Measurements from ENCODE around the gene ATP11A. TPM values are rescaled to one million over a fixed set of nuclear protein-coding genes. Genes with fewer than 3 reads are reported as not detected.

ATP11A gene
- total RNA-seq, 1 experiment from 2014 or later = 65.3 TPM

GRCh38 chr13:112889351-112890290 lies 199.8 kb downstream of the ATP11A start:
- Histone ChIP-seq H3K27ac (ENCODE audit: insufficient read length, low read depth, low read length) (no peak overlapping the region), H2AFZ (ENCODE audit: low read length) (no peak overlapping the region), H3K4me2 (ENCODE audit: insufficient read depth, insufficient read length, low read length) (no peak overlapping the region), H3K23me2 (ENCODE audit: insufficient read length, low read depth, low read length, poor library complexity, severe bottlenecking) (peaks cover 2% of the 10 kb centered on the region), H3K4ac (ENCODE audit: low read depth, low read length) (no peak overlapping the region), H2AK5ac (ENCODE audit: insufficient read length, low read length) (no peak overlapping the region), H4K8ac (replicated peaks; ENCODE audit: insufficient read length, low read depth, low read length) (no peak overlapping the region), H2BK15ac (ENCODE audit: low read depth, low read length) (no peak overlapping the region), H3K56ac (ENCODE audit: insufficient read length, low read depth, low read length) (no peak overlapping the region), H3K23ac (ENCODE audit: insufficient read length, low read depth, low read length) (no peak overlapping the region), H3K18ac (ENCODE audit: insufficient read length, low read depth, low read length) (no peak overlapping the region), H3K9me3 (ENCODE audit: control insufficient read depth, low read depth, low read length) (no peaks in the 10 kb centered on the region), H2BK12ac (ENCODE audit: insufficient read length, low read depth, low read length) (no peak overlapping the region), H2BK120ac (ENCODE audit: low read depth, low read length, poor library complexity, severe bottlenecking) (no peak overlapping the region), H3K9ac (ENCODE audit: extremely low read depth, insufficient read length, low read length) (no peak overlapping the region), H4K20me1 (ENCODE audit: control insufficient read depth, insufficient read depth, insufficient read length) (no peaks in the 10 kb centered on the region), H4K5ac (ENCODE audit: insufficient read length, low read depth, low read length) (no peak overlapping the region), H3K4me1 (ENCODE audit: insufficient read depth, low read length) (peaks cover 13% of the 10 kb centered on the region; the same call in 1 of the 2 replicates), H2BK5ac (ENCODE audit: insufficient read length, low read length) (no peak overlapping the region), H4K91ac (ENCODE audit: insufficient read length, low read depth, low read length) (no peak overlapping the region), H2BK20ac (ENCODE audit: low read depth, low read length, poor library complexity, severe bottlenecking) (no peak overlapping the region), H3K79me2 (ENCODE audit: insufficient read depth, low read length) (no peaks in the 10 kb centered on the region), H3K14ac (ENCODE audit: insufficient read depth, low read length) (no peak overlapping the region), H3K27me3 (ENCODE audit: insufficient read depth, low read length) (no peaks in the 10 kb centered on the region; the same call in 1 of the 2 replicates), H3K79me1 (ENCODE audit: insufficient read depth, low read depth, low read length, poor library complexity, severe bottlenecking) (no peaks in the 10 kb centered on the region), H3T11ph (ENCODE audit: low read length) (no peak overlapping the region)
- H3K36me3 Mint-ChIP-seq (ENCODE audit: insufficient read depth in 1 of 3, low read depth in 3 of 3) = peaks cover 0 to 6% (median 0%) of the 10 kb centered on the region in 3 experiments; a peak in 2 of 7 replicates
- no CpG with 5 or more reads among the region's 42 CpGs for WGBS (ENCODE audit: extremely low coverage, insufficient read length, low lambda C conversion rate)
- H3K27me3 Mint-ChIP-seq (ENCODE audit: low read depth) = peaks cover 57% of the 10 kb centered on the region
- peaks cover 35 to 55% of the 10 kb centered on the region in 2 experiments for H3K4me1 Mint-ChIP-seq
- no peaks in the 10 kb centered on the region for H3K9me3 Mint-ChIP-seq
- no peak for DNase-seq
- no peak overlapping the region for H3K4me3 Mint-ChIP-seq
- TF ChIP-seq, protein P1, sequence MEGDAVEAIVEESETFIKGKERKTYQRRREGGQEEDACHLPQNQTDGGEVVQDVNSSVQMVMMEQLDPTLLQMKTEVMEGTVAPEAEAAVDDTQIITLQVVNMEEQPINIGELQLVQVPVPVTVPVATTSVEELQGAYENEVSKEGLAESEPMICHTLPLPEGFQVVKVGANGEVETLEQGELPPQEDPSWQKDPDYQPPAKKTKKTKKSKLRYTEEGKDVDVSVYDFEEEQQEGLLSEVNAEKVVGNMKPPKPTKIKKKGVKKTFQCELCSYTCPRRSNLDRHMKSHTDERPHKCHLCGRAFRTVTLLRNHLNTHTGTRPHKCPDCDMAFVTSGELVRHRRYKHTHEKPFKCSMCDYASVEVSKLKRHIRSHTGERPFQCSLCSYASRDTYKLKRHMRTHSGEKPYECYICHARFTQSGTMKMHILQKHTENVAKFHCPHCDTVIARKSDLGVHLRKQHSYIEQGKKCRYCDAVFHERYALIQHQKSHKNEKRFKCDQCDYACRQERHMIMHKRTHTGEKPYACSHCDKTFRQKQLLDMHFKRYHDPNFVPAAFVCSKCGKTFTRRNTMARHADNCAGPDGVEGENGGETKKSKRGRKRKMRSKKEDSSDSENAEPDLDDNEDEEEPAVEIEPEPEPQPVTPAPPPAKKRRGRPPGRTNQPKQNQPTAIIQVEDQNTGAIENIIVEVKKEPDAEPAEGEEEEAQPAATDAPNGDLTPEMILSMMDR (conservative IDR thresholded peaks at IDR 0.05) = no peak
- H3K27ac Mint-ChIP-seq = no peak overlapping the region; a peak in 1 of 7 replicates

Measured in H9 (cell line).